ENCODE data around the gene SRBD1. TPM values are rescaled to one million over a fixed set of nuclear protein-coding genes. Genes with fewer than 3 reads are reported as not detected.
"Not testable (repeated sequence)": the region's sequence is repeated elsewhere in the genome, so short reads cannot be mapped to it uniquely, and the experiment has no call there.

SRBD1 gene
- total RNA-seq, 1 experiment from 2014 or later, result 19.7 TPM

GRCh38 chr2:45468279-45468678 lies 142.8 kb downstream of the SRBD1 start:
- DNase-seq (ENCODE audit: low read depth), result no peak

- no peak for DNase-seq (ENCODE audit: low read depth)
Observed at GRCh38 chr2:45466053-45466452, 145.0 kb downstream of the SRBD1 start.

GRCh38 chr2:45460825-45461224 lies 150.2 kb downstream of the SRBD1 start:
- no peak for DNase-seq (ENCODE audit: low read depth)

DNA sequence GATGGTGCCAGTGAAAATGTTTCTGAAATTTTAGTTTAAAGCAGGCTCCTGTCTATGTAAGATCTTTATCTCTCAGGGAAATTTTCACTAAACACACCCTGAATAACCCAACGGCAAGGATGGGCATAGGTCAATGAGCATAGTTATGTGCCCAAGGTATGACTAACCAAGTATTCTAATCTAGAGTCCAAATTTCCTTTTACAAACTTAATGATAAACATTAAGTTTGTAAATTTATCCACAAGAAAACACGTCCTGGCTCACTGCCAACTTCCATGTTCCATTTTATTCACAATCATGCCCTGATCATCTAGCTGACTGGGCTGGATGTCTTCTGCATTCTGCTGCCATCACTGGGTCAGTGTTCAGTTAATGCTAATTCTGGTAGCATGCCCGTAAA lies 151.2 kb downstream of the SRBD1 start:
- DNase-seq (ENCODE audit: low read depth), result no peak

DNA sequence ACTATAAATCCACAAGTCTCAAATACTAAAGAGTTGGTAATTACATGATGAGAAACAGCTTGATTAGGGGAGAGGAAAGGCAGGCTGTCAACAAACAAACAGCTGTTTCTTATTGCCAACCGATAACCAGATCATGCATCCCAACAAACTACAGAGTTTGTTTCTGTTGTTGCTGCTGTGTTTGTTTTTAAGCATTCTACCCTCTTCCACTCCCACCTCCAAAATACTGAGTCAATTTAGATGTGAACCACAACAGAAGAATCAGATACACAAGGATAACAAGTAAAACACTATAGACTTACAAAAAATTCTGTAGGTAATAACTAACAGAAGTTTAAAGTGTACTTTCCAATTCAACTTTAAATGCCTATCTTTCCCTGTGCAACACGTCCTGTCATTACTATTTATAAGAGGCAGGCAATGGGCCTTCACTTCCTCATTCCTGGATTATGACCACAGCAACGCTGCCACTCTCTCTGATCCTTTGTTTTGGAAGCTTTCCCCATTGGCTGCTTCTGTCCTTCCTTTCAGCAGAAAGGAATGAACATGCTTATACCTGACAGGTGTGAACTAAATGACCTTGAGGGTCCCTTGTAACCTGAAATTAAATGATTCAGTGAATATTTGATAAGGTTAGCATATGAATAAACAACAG lies 152.0 kb downstream of the SRBD1 start:
- DNase-seq (ENCODE audit: low read depth), result peak; percentile 65

DNA sequence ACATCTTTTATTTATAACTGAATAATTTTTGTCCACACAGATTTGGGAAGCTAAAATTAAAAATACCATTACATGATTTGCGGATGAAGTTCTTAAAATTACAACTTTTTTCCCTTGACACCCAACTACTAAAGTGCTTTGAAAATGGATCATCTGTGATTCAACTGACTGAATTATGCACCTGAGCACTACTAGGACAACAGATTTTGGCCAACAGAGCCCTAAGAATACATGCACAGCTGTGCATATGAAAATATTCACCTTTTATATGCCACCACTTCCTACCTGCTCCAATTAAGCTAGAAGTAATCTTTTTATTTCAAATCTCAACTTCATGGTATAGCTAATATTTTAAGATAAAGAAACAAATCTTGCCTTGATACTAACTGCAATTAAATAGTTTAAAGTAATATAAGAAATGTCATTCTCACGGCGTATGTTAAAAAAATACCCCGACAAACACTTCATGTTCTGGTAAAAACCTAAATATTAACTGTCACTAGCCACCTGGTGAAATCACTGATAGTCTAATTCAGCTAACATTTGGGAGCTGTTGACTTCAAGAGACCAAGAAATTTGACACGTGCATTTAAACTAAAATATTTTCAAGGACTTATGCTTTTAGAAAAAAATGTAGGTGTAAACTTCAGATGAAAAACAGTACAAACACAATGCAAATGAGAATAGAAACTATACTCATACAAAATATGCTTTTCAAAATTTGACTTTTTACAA lies 153.7 kb downstream of the SRBD1 start:
- DNase-seq (ENCODE audit: low read depth), result no peak

- DNase-seq (ENCODE audit: low read depth), result peak; percentile 85
Observed at GRCh38 chr2:45452866-45453265, 158.2 kb downstream of the SRBD1 start.

DNA sequence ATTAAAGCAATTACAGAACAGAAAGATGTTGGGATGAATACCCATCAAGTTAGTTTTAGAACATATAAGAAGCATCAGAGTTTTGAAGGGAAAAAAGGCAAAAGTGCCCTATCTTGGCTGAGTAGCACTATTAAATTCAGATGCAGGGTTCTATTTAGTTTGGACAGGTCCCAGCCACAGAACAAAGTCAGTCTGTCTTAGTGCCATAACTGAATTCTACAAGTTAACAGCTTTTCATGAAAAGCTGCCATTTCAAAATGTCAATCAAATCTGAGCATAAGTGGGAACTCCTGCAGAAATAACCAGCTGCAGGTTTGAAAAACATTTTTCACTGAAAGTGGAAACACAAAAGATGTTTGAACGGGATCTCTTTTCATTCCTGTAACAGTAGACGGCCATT lies 160.4 kb downstream of the SRBD1 start:
- DNase-seq (ENCODE audit: low read depth), result no peak

- no peak for DNase-seq (ENCODE audit: low read depth)
Observed at GRCh38 chr2:45448217-45448616, 162.8 kb downstream of the SRBD1 start.

DNA sequence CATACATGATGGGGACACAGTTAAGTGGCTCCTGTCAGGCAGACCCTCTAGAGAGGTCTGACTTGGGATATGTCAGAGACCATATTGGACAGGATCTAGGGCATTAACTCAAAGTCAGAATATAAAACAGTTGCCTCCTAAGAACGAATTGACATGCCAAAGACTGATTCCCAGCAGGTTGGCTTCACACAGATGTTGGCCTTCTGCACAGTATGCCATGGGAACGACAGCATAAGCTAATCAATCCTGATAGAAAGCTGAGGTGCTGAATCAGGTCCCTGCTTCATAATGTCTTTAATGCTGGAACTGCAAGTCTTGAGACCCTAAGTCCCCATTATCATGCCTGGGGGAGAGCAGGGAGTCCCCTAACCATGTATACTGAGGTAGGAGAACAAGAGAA lies 165.1 kb downstream of the SRBD1 start:
- no peak for DNase-seq (ENCODE audit: low read depth)

GRCh38 chr2:45445037-45445436 lies 166.0 kb downstream of the SRBD1 start:
- no peak for DNase-seq (ENCODE audit: low read depth)

DNA sequence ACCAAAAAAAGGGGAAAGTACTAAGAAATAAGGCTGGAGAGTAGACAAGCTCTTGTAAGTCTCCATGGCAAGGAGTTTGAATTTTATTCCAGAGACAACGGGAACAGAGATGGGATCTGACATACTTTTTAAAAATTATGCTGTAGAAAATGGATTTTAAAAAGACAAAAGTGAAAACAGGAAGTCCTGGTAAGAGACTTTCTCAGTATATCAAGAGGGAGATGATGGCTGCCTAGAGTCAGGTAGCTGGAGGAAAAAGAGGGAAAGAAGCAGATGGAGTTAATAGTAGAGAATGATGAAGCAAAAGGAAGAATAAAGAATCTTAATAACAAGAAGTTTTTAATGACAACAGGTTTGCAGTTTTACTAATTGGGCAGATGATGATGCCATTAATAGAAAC lies 168.1 kb downstream of the SRBD1 start:
- no peak for DNase-seq (ENCODE audit: low read depth)

GRCh38 chr2:45442026-45442425 lies 169.0 kb downstream of the SRBD1 start:
- no peak for DNase-seq (ENCODE audit: low read depth)

DNA sequence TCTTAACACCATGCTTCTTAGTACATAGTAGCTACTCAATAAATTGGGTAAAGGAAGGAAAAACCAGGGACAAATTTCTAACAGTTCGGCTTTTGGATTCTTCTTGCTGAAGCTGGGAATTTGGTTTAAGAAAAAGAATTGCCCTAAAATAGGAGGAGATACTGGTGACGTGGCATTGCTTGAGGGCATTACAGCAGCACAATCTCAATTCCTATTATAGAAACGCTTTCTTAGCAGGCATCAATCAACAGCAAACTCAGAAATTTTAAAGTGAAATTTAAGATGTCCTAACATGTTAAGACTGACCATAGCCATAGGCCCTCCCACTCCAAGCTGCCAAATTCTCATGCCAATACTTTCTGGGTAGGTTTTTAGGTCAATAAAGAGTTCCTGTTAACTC lies 169.5 kb downstream of the SRBD1 start:
- DNase-seq (ENCODE audit: low read depth), result peak; percentile 64

DNA sequence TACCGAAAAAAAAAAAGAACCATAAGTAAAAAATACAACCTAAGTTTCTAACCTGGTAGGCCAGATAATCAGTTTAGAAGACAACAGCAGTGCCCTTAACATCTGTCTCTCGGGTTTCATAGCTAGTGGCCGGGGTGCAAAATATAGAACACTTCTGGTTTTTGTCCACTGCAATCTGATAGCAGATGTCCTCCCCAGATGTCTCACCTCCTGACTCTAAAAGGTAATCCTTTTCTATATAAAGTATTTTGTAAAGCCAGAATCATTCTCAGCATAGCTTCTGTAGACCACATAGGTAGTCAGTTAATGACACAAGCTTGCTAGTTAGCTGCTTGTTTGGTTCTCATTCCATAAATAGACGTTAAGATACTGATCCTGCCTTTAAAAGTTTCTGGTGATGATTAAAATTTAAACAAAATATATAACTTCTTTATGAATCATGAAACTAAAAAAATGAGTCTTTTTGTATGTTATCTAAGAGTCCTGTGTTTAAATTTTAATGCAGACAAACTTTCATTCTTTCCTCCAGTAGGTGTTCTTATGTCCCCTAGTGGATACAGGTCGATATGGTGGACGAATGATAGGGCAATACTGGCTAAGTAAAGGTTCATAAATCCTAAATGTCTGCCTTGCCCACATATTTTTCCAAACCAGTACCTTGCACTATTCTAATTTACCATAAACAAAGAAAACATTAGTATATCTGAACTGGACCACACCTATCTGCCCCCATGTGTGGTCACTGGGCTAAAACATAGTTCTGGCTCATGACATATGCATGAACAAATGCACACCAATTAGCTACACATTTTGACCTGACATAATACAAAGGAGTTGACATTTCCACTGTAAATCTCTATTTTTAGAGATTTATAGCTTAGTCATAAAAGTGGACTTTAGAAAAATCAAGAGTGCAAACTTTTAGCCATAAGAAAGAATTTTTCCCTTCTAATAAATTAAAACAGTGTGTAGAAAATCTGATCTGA lies 171.0 kb downstream of the SRBD1 start:
- no peak for DNase-seq (ENCODE audit: low read depth)

DNA sequence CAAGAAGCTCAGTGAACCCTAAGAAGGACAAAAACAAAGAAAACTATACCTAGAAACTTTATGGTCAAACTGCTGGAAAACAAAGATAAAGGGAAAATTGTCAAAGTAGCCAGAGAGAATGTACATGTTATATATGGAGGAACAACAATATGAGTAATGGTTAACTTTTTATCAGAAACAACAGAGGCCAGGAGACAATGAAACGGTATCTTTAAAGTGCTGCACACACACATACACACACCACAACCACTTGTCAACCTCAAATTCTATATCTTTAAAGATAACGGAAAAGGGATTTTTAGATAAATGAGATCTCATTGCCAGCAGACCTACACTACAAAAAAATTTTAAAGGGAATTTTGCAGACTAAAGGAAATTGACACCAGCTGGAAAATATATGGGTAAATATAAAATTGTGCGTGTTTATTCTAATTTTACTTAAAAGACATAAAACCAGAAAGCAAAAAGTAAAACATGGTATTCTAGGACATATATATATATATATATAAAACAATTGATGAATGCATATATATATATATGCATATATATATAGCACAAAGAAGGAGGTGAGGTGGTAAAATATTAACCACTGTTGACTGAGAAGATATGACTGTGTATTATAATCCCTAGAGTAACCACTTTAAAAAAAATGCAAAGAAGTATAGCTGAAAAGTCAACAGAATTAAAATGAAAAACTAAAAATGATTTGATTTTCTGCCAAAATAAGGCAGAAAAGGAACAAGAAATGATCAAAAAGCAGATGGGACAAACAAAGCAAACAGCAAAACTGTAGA lies 172.0 kb downstream of the SRBD1 start:
- no peak for DNase-seq (ENCODE audit: low read depth)

- no peak for DNase-seq (ENCODE audit: low read depth)
Observed at GRCh38 chr2:45436456-45436855, 174.6 kb downstream of the SRBD1 start.

DNA sequence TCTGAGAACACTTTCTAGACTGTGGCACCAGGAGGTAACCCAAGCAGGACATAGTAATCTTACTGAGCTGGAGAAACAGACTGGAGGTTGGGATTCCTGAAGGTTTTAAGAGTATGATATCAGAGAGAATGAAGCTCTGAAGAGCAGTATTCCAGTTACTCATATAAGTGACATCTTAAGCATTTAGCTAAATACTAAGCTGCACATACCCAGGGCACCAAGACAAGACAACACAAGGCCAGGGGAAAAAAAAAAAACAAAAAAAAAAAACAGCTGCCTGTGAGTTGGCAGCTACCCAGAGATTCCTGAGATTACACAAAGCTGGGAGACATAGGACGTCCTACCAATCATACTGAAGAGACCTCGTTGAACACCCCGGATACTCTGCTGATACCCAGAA lies 175.8 kb downstream of the SRBD1 start:
- peak; percentile 66 for DNase-seq (ENCODE audit: low read depth)

GRCh38 chr2:45433363-45433762 lies 177.7 kb downstream of the SRBD1 start:
- DNase-seq (ENCODE audit: low read depth), result no peak

GRCh38 chr2:45432406-45432805 lies 178.7 kb downstream of the SRBD1 start:
- peak; percentile 43 for DNase-seq (ENCODE audit: low read depth)

DNA sequence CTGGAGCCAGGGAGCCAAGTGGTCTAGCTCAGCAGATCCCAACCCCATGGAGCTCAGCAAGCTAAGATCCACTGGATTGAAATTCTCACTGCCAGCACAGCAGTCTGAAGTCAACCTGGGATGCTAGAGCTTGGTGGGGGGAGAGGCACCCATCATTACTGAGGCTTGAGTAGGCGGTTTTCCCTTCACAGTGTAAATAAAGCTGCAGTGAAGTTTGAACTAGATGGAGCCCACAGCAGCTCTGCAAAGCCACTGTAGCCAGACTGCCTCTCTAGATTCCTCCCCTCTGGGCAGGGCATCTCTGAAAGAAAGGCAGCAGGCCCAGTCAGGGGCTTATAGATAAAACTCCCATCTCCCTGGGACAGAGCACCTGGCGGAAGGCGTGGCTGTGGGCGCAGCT lies 185.0 kb downstream of the SRBD1 start:
- not testable (repeated sequence) for DNase-seq (ENCODE audit: low read depth)

- DNase-seq (ENCODE audit: low read depth), result no peak
Observed at GRCh38 chr2:45422921-45423320, 188.1 kb downstream of the SRBD1 start.

Data from RPMI7951 (cell line).